ENCODE measurements around the gene ADIG.

The ADIG gene

GRCh38 chr20:38557174-38557573, 23.8 kb upstream of the ADIG start:
- H3K4me1 Mint-ChIP-seq (ENCODE audit: low read depth), result peaks cover 2% of the 10 kb centered on the region
- DNase-seq (ENCODE audit: low spot score), result no peak
- H3K27me3 Mint-ChIP-seq (ENCODE audit: low read depth), result no peaks in the 10 kb centered on the region
- H3K36me3 Mint-ChIP-seq (ENCODE audit: low read depth), result peaks cover 32% of the 10 kb centered on the region
- no peaks in the 10 kb centered on the region for H3K9me3 Mint-ChIP-seq
- no peak overlapping the region for H3K27ac Mint-ChIP-seq
- H3K4me3 Mint-ChIP-seq, result no peak overlapping the region

GRCh38 chr20:38558596-38559360, 22.2 kb upstream of the ADIG start:
- no peaks in the 10 kb centered on the region for H3K9me3 Mint-ChIP-seq
- DNase-seq (ENCODE audit: low spot score), result no peak
- no peak overlapping the region for H3K27ac Mint-ChIP-seq
- H3K4me3 Mint-ChIP-seq, result no peak overlapping the region
- no peaks in the 10 kb centered on the region for H3K27me3 Mint-ChIP-seq (ENCODE audit: low read depth)
- peaks cover 2% of the 10 kb centered on the region for H3K4me1 Mint-ChIP-seq (ENCODE audit: low read depth)
- peaks cover 34% of the 10 kb centered on the region for H3K36me3 Mint-ChIP-seq (ENCODE audit: low read depth)

DNA sequence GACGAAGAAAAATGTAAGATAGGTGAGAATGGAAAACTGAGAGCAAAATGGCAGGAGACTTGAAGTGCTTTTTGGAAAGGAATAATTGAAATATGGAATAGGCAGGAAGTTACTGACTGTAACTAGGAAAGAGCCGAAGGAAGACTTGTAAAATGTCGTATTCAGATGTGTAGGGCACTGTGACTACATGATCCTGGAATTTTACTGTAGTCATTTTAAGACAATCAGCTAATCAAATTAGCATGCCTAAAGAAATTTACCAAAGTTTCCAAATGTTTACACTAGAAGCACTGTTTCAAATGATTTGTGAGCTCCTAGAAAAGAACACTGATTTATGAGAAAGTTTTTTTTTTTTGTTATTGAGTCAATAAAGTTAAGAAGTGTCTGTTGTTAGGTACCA, 21.2 kb upstream of the ADIG start:
- peaks cover 28% of the 10 kb centered on the region for H3K36me3 Mint-ChIP-seq (ENCODE audit: low read depth)
- no peaks in the 10 kb centered on the region for H3K27me3 Mint-ChIP-seq (ENCODE audit: low read depth)
- no peak for DNase-seq (ENCODE audit: low spot score)
- no peak overlapping the region for H3K27ac Mint-ChIP-seq
- peaks cover 2% of the 10 kb centered on the region for H3K4me1 Mint-ChIP-seq (ENCODE audit: low read depth)
- H3K4me3 Mint-ChIP-seq, result no peak overlapping the region
- H3K9me3 Mint-ChIP-seq, result no peaks in the 10 kb centered on the region

GRCh38 chr20:38563802-38564431, 17.1 kb upstream of the ADIG start:
- peaks cover 24% of the 10 kb centered on the region for H3K36me3 Mint-ChIP-seq (ENCODE audit: low read depth)

DNA sequence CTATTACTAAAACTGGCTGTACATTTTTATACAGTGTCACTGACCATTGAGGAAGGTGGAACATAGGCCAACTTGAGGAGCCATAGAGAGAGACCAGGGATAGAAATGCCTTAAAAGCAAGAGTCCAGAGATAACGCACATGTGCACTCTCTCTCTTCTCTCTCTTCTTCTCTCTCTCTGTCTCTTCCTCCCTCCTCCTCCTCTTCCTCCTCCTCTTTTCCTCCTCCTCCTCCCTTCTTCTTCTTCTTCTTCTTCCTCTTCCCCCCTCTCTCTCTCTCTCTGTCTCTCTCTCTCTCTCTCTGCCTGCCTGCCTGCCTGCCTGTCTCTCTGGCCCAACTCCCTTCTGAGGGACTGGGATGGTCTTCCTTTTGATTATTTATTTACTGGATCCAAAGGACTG, 16.3 kb upstream of the ADIG start:
- H3K4me3 Mint-ChIP-seq, result no peak overlapping the region
- DNase-seq (ENCODE audit: low spot score), result no peak
- H3K27me3 Mint-ChIP-seq (ENCODE audit: low read depth), result no peaks in the 10 kb centered on the region
- H3K36me3 Mint-ChIP-seq (ENCODE audit: low read depth), result peaks cover 24% of the 10 kb centered on the region
- H3K9me3 Mint-ChIP-seq, result no peaks in the 10 kb centered on the region
- no peak overlapping the region for H3K27ac Mint-ChIP-seq
- no peaks in the 10 kb centered on the region for H3K4me1 Mint-ChIP-seq (ENCODE audit: low read depth)

More at GRCh38 chr20:38563802-38564431, 17.1 kb upstream of the ADIG start:
- Mint-ChIP-seq H3K27ac (no peak overlapping the region), H3K27me3 (ENCODE audit: low read depth) (no peaks in the 10 kb centered on the region), H3K9me3 (no peaks in the 10 kb centered on the region), H3K4me3 (no peak overlapping the region), H3K4me1 (ENCODE audit: low read depth) (no peaks in the 10 kb centered on the region)
- no peak for DNase-seq (ENCODE audit: low spot score)

DNA sequence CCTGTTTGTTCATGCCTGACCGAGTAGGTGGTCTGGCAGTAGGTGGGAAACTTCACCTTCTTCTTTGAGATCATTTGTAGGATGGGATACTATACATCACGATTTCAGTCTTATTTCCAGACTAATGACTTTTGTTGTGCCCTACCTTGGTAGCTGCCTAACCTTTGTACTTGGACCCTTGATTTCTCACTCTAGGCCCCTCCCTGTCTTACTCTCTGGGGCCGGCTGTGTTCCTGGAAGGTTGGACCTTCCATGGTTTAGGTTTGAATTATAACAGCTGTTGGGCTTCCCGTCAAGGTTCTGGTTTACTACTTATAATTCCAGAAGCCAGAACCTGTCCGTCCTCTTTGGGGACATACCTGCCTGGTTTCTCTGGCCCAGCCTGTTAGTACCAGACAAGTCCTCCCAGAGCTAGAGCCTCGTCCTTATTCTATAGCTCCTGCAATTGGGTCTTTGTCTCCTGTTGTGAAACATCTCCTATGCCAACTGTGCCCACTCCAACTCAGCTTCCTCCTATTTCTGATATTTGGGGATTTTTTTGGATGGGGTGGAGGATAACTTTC, 14.9 kb upstream of the ADIG start:
- Mint-ChIP-seq H3K27ac (no peak overlapping the region), H3K4me3 (no peak overlapping the region), H3K4me1 (ENCODE audit: low read depth) (no peaks in the 10 kb centered on the region), H3K27me3 (ENCODE audit: low read depth) (no peaks in the 10 kb centered on the region), H3K36me3 (ENCODE audit: low read depth) (peaks cover 26% of the 10 kb centered on the region), H3K9me3 (no peaks in the 10 kb centered on the region)
- no peak for DNase-seq (ENCODE audit: low spot score)

GRCh38 chr20:38569747-38570525, 11.1 kb upstream of the ADIG start:
- Mint-ChIP-seq H3K27me3 (ENCODE audit: low read depth) (no peaks in the 10 kb centered on the region), H3K9me3 (no peaks in the 10 kb centered on the region), H3K27ac (no peak overlapping the region), H3K36me3 (ENCODE audit: low read depth) (peaks cover 32% of the 10 kb centered on the region), H3K4me1 (ENCODE audit: low read depth) (no peaks in the 10 kb centered on the region), H3K4me3 (no peak overlapping the region)
- no peak for DNase-seq (ENCODE audit: low spot score)

DNA sequence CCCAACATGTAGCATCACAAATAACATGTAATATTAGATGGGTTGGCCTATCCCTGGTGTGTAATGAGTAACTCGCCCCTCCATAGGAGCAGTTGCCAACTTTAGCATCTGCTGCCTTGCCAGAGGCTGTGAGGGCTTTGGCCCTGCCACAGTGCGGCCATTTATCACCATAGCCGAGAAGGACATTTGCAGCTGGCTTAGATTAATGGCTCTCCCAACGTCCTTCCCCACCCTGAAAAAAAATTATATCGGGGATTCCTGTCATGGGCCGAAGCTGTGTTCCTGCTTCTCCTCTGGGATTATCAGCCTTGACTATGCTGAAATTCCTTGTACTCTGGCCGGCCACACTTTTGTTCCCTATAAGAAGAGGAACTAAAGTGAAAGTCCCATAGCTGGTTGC, 7.6 kb upstream of the ADIG start:
- peaks cover 26% of the 10 kb centered on the region for H3K36me3 Mint-ChIP-seq (ENCODE audit: low read depth)

GRCh38 chr20:38579219-38579910, 1.6 kb upstream of the ADIG start:
- Mint-ChIP-seq H3K4me1 (ENCODE audit: low read depth) (no peaks in the 10 kb centered on the region), H3K9me3 (no peaks in the 10 kb centered on the region), H3K36me3 (ENCODE audit: low read depth) (peaks cover 8% of the 10 kb centered on the region), H3K4me3 (no peak overlapping the region), H3K27ac (no peak overlapping the region), H3K27me3 (ENCODE audit: low read depth) (no peaks in the 10 kb centered on the region)
- no peak for DNase-seq (ENCODE audit: low spot score)

More for the DNA sequence above, 7.6 kb upstream of the ADIG start:
- Mint-ChIP-seq H3K27me3 (ENCODE audit: low read depth) (no peaks in the 10 kb centered on the region), H3K4me3 (no peak overlapping the region), H3K27ac (no peak overlapping the region), H3K9me3 (no peaks in the 10 kb centered on the region), H3K4me1 (ENCODE audit: low read depth) (no peaks in the 10 kb centered on the region)
- DNase-seq (ENCODE audit: low spot score), result no peak

GRCh38 chr20:38579921-38580320, 1.1 kb upstream of the ADIG start:
- Mint-ChIP-seq H3K4me1 (ENCODE audit: low read depth) (no peaks in the 10 kb centered on the region), H3K27ac (no peak overlapping the region), H3K36me3 (ENCODE audit: low read depth) (peaks cover 3% of the 10 kb centered on the region), H3K4me3 (no peak overlapping the region), H3K27me3 (ENCODE audit: low read depth) (no peaks in the 10 kb centered on the region), H3K9me3 (no peaks in the 10 kb centered on the region)
- no peak for DNase-seq (ENCODE audit: low spot score)

DNA sequence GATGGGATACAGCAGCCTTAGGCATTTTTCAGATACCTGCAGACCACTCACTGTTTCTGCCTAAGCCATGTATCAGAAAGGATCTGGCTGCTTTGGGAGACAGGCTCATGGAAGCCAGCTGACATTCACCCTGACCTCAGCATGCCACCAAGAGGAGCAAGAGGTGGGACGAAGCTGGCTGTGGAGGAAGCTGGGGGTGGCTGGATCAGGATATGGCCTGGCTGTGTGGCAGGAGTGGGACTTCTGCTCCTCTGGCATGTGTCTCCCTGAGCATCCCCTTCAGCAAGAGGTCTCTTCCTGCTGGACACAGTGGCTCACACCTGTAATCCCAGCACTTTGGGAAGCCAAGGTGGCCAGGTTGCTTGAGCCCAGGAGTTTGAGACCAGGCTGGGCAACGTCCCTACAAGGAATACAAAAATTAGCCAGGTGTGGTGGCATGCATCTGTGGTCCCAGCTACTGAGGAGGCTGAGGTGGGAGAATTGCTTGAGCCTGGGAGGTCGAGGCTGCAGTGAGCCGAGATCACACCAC, 897 bp downstream of the ADIG start:
- Mint-ChIP-seq H3K27ac (no peak overlapping the region), H3K4me1 (ENCODE audit: low read depth) (no peaks in the 10 kb centered on the region), H3K4me3 (no peak overlapping the region), H3K9me3 (no peaks in the 10 kb centered on the region), H3K27me3 (ENCODE audit: low read depth) (no peaks in the 10 kb centered on the region), H3K36me3 (ENCODE audit: low read depth) (no peaks in the 10 kb centered on the region)
- DNase-seq (ENCODE audit: low spot score), result no peak

DNA sequence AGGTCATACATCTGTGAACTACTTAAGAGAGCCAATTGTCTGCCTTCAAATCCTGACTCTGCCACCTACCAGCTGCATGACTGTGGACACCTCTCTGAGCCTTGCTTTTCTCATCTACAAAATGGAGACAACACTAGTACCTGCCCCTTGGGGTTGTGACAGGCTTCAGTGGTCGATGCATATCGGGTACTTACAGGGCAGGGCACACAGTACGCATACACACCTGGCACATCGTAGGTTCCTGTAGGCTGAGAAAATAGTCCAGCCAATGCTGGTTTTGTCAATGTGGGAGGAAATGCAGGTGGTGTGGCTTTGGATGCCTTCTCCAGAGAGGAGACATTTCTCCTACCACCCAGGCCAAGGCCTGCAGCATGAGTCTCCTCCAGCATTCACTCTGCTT, 2.3 kb downstream of the ADIG start:
- H3K9me3 Mint-ChIP-seq, result no peaks in the 10 kb centered on the region
- no peaks in the 10 kb centered on the region for H3K27me3 Mint-ChIP-seq (ENCODE audit: low read depth)
- no peak for DNase-seq (ENCODE audit: low spot score)
- H3K4me1 Mint-ChIP-seq (ENCODE audit: low read depth), result no peaks in the 10 kb centered on the region
- H3K36me3 Mint-ChIP-seq (ENCODE audit: low read depth), result no peaks in the 10 kb centered on the region
- no peak overlapping the region for H3K27ac Mint-ChIP-seq
- no peak overlapping the region for H3K4me3 Mint-ChIP-seq

GRCh38 chr20:38584099-38584763, 3.2 kb downstream of the ADIG start:
- Mint-ChIP-seq H3K4me1 (ENCODE audit: low read depth) (no peaks in the 10 kb centered on the region), H3K9me3 (no peaks in the 10 kb centered on the region), H3K27ac (no peak overlapping the region), H3K36me3 (ENCODE audit: low read depth) (no peaks in the 10 kb centered on the region), H3K4me3 (no peak overlapping the region), H3K27me3 (ENCODE audit: low read depth) (no peaks in the 10 kb centered on the region)
- no peak for DNase-seq (ENCODE audit: low spot score)
